ENCODE measurements around the gene SPIRE1. TPM values are rescaled to one million over a fixed set of nuclear protein-coding genes. Genes with fewer than 3 reads are reported as not detected.
"Not testable (repeated sequence)": the region's sequence is repeated elsewhere in the genome, so short reads cannot be mapped to it uniquely, and the experiment has no call there.

SPIRE1 gene
- total RNA-seq, 2 experiments from 2014 or later = 0.19 to 2.4 TPM

- Histone ChIP-seq H3K36me3 (ENCODE audit: insufficient read depth, low read length) (no peaks in the 10 kb centered on the region), H3K9me3 (ENCODE audit: low read length) (0 out of 2 replicates have a peak, but pooled peaks cover 5% of the 10 kb centered on the region), H3K27ac (ENCODE audit: low read depth, low read length, poor library complexity, severe bottlenecking) (no peak overlapping the region), H3K79me2 (ENCODE audit: insufficient read depth, low read depth, low read length) (no peaks in the 10 kb centered on the region), H3K4me2 (ENCODE audit: low read length) (no peak overlapping the region), H4K20me1 (ENCODE audit: insufficient read depth, low read length) (no peaks in the 10 kb centered on the region), H2AFZ (ENCODE audit: low read length) (no peak overlapping the region), H3K4me1 (ENCODE audit: insufficient read depth, low read length, poor library complexity, severe bottlenecking) (no peaks in the 10 kb centered on the region), H3K4me3 (ENCODE audit: low read depth, low read length, poor library complexity, severe bottlenecking) (no peak overlapping the region), H3K9me2 (ENCODE audit: insufficient read depth, low read length) (no peaks in the 10 kb centered on the region)
- intact Hi-C loops (cut with micrococcal nuclease; ENCODE audit: unreplicated experiment) = no loop called here
- no peak for DNase-seq (ENCODE audit: low spot score)
- no TSS peak for BruUV-seq (replicated peaks)
- CTCF ChIA-PET (ENCODE audit: unreplicated experiment) = no interaction called here
- TF ChIP-seq CTCF (conservative IDR thresholded peaks at IDR 0.05; ENCODE audit: low read length) (no peak), EZH2phosphoT487 (IDR thresholded peaks at IDR 0.05; ENCODE audit: borderline replicate concordance, low read depth, low read length) (no peak)
- POLR2A ChIA-PET = no interaction called here
These were observed 100.7 kb downstream of the SPIRE1 start for GRCh38 chr18:12556946-12557806.

GRCh38 chr18:12554796-12555388 is 103.0 kb downstream of the SPIRE1 start:
- Histone ChIP-seq H3K4me1 (ENCODE audit: insufficient read depth, low read length, poor library complexity, severe bottlenecking) (no peaks in the 10 kb centered on the region), H3K79me2 (ENCODE audit: insufficient read depth, low read depth, low read length) (no peaks in the 10 kb centered on the region), H3K4me3 (ENCODE audit: low read depth, low read length, poor library complexity, severe bottlenecking) (no peak overlapping the region), H2AFZ (ENCODE audit: low read length) (no peak overlapping the region), H3K9me3 (ENCODE audit: low read length) (0 out of 2 replicates have a peak, but pooled peaks cover 5% of the 10 kb centered on the region), H3K9me2 (ENCODE audit: insufficient read depth, low read length) (no peaks in the 10 kb centered on the region), H3K36me3 (ENCODE audit: insufficient read depth, low read length) (no peaks in the 10 kb centered on the region), H4K20me1 (ENCODE audit: insufficient read depth, low read length) (no peaks in the 10 kb centered on the region), H3K27ac (ENCODE audit: low read depth, low read length, poor library complexity, severe bottlenecking) (no peak overlapping the region), H3K4me2 (ENCODE audit: low read length) (no peak overlapping the region)
- no peak for TF ChIP-seq CTCF (conservative IDR thresholded peaks at IDR 0.05; ENCODE audit: low read length)
- TF ChIP-seq EZH2phosphoT487 (IDR thresholded peaks at IDR 0.05; ENCODE audit: borderline replicate concordance, low read depth, low read length) = no peak
- ChIA-PET CTCF (ENCODE audit: unreplicated experiment) (no interaction called here), POLR2A (interaction anchor here (0.7 kb wide), 1 partner anchor 808 kb away, joined by 3 read pairs; no protein-coding TSS in a partner anchor)
- intact Hi-C loops (cut with micrococcal nuclease; ENCODE audit: unreplicated experiment) = no loop called here
- no TSS peak for BruUV-seq (replicated peaks)
- DNase-seq (ENCODE audit: low spot score) = no peak

- intact Hi-C loops (cut with micrococcal nuclease; ENCODE audit: unreplicated experiment) = no loop called here
- Histone ChIP-seq H3K27ac (ENCODE audit: low read depth, low read length, poor library complexity, severe bottlenecking) (no peak overlapping the region), H3K9me3 (ENCODE audit: low read length) (0 out of 2 replicates have a peak, but pooled peaks cover 5% of the 10 kb centered on the region), H4K20me1 (ENCODE audit: insufficient read depth, low read length) (no peaks in the 10 kb centered on the region), H2AFZ (ENCODE audit: low read length) (no peak overlapping the region), H3K36me3 (ENCODE audit: insufficient read depth, low read length) (no peaks in the 10 kb centered on the region), H3K4me1 (ENCODE audit: insufficient read depth, low read length, poor library complexity, severe bottlenecking) (no peaks in the 10 kb centered on the region), H3K4me2 (ENCODE audit: low read length) (no peak overlapping the region), H3K4me3 (ENCODE audit: low read depth, low read length, poor library complexity, severe bottlenecking) (no peak overlapping the region), H3K9me2 (ENCODE audit: insufficient read depth, low read length) (no peaks in the 10 kb centered on the region), H3K79me2 (ENCODE audit: insufficient read depth, low read depth, low read length) (no peaks in the 10 kb centered on the region)
- ChIA-PET CTCF (ENCODE audit: unreplicated experiment) (no interaction called here), POLR2A (no interaction called here)
- no TSS peak for BruUV-seq (replicated peaks)
- no peak for DNase-seq (ENCODE audit: low spot score)
- TF ChIP-seq EZH2phosphoT487 (IDR thresholded peaks at IDR 0.05; ENCODE audit: borderline replicate concordance, low read depth, low read length) (no peak), CTCF (conservative IDR thresholded peaks at IDR 0.05; ENCODE audit: low read length) (no peak)
These were observed 105.0 kb downstream of the SPIRE1 start for GRCh38 chr18:12552879-12553242.

- H3K9me2 ChIP-seq (ENCODE audit: insufficient read depth, low read length); H2AFZ ChIP-seq (ENCODE audit: low read length); H3K36me3 ChIP-seq (ENCODE audit: insufficient read depth, low read length); H3K79me2 ChIP-seq (ENCODE audit: insufficient read depth, low read depth, low read length); H3K4me2 ChIP-seq (ENCODE audit: low read length); DNase-seq (ENCODE audit: low spot score); H3K9me3 ChIP-seq (ENCODE audit: low read length); H3K4me1 ChIP-seq (ENCODE audit: insufficient read depth, low read length, poor library complexity, severe bottlenecking); H3K4me3 ChIP-seq (ENCODE audit: low read depth, low read length, poor library complexity, severe bottlenecking); POLR2A ChIA-PET; CTCF ChIA-PET (ENCODE audit: unreplicated experiment); intact Hi-C loops (cut with micrococcal nuclease; ENCODE audit: unreplicated experiment); BruUV-seq (replicated peaks); H3K27ac ChIP-seq (ENCODE audit: low read depth, low read length, poor library complexity, severe bottlenecking); H4K20me1 ChIP-seq (ENCODE audit: insufficient read depth, low read length): not testable (repeated sequence)
These were observed 105.7 kb downstream of the SPIRE1 start for GRCh38 chr18:12551943-12552878.
